AG04450 (cell line): Measurements from ENCODE around the gene UBE4B. TPM values are rescaled to one million over a fixed set of nuclear protein-coding genes. Genes with fewer than 3 reads are reported as not detected.

Experiments used
- CTCF ChIA-PET: fragments of 300-600, 350-600 bp; formaldehyde crosslinking; extraction: SDS; loops from one replicate; lab custom pipeline; 2022; ENCODE audit warnings: antibody characterized with exemption, inconsistent platforms; lab: Charles Lee
- POLR2A ChIA-PET: fragments of 350-600 bp; formaldehyde crosslinking; extraction: SDS; loops from one replicate; lab custom pipeline; 2021; ENCODE audit warnings: antibody characterized with exemption, inconsistent platforms; lab: Yijun Ruan, JAX
- DNase-seq: peaks from one replicate; pipeline ENCODE4 v3.0.0-alpha.2; 2011; ENCODE audit warnings: low read depth, low spot score
- H3K27ac ChIP-seq: one replicate; pipeline ENCODE4 v1.5.1; 2012; ENCODE audit warnings: low read depth, low read length, control low read depth
- H3K27me3 ChIP-seq: one replicate; pipeline ENCODE4 v1.6.0; 2012; ENCODE audit warnings: low read length; ENCODE audit not compliant: control insufficient read depth, insufficient read depth
- H3K4me3 ChIP-seq: 2 replicates; pipeline ENCODE4 v1.5.1; 2011; ENCODE audit warnings: mild to moderate bottlenecking, low read depth, low read length, control low read depth
- H3K9me3 ChIP-seq: 2 replicates; pipeline ENCODE4 v1.5.1; 2012; ENCODE audit warnings: low read length; ENCODE audit not compliant: control insufficient read depth, insufficient read depth
- CTCF ChIP-seq: IDR thresholded peaks from 2 replicates; pipeline ENCODE4 v1.5.1; 2011; ENCODE audit warnings: low read depth, low read length, control low read depth, inconsistent platforms
- polyA plus RNA-seq: library from polyadenylated mRNA; depleted of rRNA; stranded (reverse); fragments of >200 nt; gene quantifications from 2 replicates; pipeline ENCODE4 v1.2.3, GENCODE V29; 2011

UBE4B gene
- polyA plus RNA-seq, 1 experiment, result 28.1 TPM

DNA sequence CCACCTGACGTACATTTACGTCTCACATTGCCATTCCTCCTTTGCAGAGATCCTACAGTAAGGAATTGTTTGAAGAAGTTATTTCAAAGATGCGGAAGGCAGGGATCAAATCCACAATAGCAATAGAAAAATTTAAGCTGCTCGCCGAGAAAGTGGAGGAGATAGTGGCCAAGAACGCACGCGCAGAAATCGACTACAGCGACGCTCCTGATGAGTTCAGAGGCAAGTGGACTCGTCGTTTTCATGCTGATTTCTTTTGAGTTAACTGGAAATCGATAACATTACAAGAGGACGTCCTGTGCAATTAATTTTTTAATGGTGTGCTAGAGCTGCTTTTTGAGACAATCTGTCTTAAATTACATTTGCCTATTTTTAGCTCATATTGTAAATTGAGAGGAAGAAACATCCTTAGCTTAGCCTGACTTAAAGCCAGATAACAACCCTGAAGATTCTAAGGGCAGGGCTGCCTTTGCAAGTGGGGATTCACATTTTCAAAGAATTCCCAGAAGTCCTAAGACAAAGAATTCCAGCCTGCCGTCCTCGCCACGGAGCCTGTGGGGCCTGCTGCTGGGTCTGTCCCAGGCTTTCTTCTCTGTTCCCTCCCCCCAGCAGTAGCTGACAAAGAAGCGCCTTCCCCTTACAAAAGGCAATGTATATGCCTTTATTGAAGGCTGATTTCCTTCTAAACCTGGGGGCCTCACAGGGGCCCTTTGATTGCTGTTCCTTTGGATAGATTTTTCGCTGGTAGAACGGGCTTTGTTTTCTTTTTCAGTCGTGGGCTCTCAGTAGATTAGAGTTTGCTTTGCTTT is 146.0 kb downstream of the UBE4B start:
- no peak for DNase-seq
- ChIA-PET CTCF (no interaction called here), POLR2A (no interaction called here)
- H3K4me3 ChIP-seq, result no peak overlapping the region
- no peaks in the 10 kb centered on the region for H3K27me3 ChIP-seq
- no peaks in the 10 kb centered on the region for H3K9me3 ChIP-seq
- no peak overlapping the region for H3K27ac ChIP-seq
- TF ChIP-seq CTCF, result no peak

DNA sequence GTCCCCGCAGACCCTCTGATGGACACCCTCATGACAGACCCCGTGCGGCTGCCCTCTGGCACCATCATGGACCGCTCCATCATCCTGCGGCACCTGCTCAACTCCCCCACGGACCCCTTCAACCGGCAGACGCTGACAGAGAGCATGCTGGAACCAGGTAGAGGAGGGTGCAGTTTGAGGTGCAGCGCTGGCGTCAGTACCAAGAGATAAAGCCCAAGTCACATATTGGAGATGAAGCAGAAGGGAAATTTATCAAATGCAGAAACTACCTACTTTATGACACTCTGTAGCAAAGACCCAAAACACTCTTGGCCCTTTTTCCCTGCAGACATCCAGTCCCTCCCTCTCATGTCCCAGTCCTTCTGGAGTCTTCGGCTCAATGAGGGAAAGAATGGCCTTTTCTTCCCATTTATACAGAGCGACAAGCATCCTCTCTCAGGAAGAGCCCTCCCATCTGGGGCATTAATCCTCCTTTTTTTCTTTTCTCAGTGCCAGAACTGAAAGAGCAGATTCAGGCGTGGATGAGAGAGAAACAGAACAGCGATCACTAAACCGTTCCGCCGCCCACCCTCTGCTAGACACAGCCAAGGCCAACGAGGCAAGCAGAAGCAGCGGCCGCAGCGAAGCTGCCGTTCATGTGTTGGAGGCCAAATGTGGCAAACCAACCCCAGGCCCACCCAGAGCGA is 146.8 kb downstream of the UBE4B start:
- Histone ChIP-seq H3K27me3 (no peaks in the 10 kb centered on the region), H3K9me3 (no peaks in the 10 kb centered on the region), H3K4me3 (no peak overlapping the region), H3K27ac (no peak overlapping the region)
- ChIA-PET POLR2A (no interaction called here), CTCF (no interaction called here)
- no peak for DNase-seq
- TF ChIP-seq CTCF, result no peak

GRCh38 chr1:10181154-10181553 is 148.4 kb downstream of the UBE4B start:
- no peak overlapping the region for H3K4me3 ChIP-seq
- H3K9me3 ChIP-seq, result no peaks in the 10 kb centered on the region
- ChIA-PET CTCF (interaction anchor here (1.0 kb wide), 1 partner anchor 313 kb away, joined by 3 read pairs; no protein-coding TSS in a partner anchor), POLR2A (no interaction called here)
- H3K27ac ChIP-seq, result no peak overlapping the region
- no peak for DNase-seq
- TF ChIP-seq CTCF, result no peak
- H3K27me3 ChIP-seq, result no peaks in the 10 kb centered on the region

DNA sequence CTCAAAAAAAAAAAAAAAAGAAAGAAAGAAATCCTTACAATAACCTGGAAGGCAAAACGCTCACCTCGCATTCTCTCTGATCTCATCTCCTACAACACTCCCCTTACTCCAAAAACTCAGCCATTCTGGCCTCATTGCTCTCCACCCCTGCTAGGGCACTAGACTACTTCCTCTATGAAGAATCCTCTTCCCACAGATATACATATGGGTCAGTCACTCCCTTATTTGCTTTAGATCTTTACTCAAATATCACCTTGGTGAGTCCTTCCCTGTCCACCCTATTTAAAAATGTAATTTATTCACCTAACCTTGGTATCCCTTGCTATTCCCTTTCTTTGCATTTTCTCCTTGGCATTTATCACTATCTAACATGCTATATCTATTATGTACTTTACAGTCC is 153.0 kb downstream of the UBE4B start:
- TF ChIP-seq CTCF, result no peak
- no peaks in the 10 kb centered on the region for H3K27me3 ChIP-seq
- ChIA-PET POLR2A (no interaction called here), CTCF (no interaction called here)
- no peak for DNase-seq
- no peak overlapping the region for H3K27ac ChIP-seq
- no peaks in the 10 kb centered on the region; the same call in 1 of the 2 replicates for H3K9me3 ChIP-seq
- no peak overlapping the region for H3K4me3 ChIP-seq
